GM12873 (cell line): ENCODE data around the gene BRIP1.

Experiments used
- CTCF ChIP-seq: IDR thresholded peaks from 2 replicates; pipeline ENCODE4 v1.5.1; 2012; ENCODE audit warnings: low read depth, mild to moderate bottlenecking, moderate library complexity, low read length, control low read depth; ENCODE audit not compliant: insufficient read depth; ENCODE audit errors: missing control alignments

Gene BRIP1

DNA sequence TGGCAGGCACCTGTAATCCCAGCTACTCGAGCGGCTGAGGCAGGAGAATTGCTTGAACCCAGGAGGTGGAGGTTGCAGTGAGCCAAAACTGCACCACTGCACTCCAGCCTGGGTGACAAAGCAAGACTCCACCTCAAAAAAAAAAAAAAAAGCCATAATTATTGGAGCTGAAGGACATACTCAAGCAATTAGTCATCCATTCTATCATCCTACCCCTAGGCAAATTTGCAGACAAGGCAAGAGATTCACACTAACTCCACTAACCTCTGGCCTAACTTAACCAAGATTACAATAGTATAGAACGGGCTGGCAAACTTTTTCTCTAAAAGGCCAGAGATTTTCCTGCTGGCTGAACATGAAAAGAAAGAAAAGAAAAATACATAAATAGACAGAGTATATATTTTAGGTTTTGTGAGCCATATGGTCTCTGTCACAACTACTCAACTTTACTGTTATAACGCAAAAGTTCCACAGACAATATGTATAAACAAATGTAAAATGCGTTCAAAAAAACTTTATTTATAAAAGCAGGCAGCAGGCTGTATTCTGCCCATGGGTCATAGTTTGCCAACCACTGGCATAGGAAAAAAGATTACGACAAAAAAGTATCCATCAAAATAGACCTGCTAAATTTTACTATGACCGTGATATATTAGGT lies 29.7 kb downstream of the BRIP1 start:
- TF ChIP-seq CTCF: no peak

DNA sequence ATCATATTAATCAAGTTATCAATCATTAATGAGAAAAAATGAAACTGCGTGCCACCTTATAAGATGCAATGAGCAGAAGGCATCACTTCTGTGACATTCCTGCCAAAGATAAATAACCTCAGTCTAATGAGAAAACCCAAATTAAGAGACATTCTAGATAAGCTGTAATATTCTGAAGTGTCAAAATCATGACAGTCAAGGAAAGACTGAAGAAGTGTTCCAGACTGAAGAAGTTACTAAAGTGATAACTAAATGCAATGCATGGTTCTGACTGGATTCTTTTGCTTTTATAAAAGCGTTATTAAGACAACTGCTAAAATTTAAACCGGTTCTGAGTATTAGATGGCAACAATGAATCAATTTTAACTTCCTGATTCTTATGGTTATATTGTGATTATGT lies 30.9 kb downstream of the BRIP1 start:
- no peak for TF ChIP-seq CTCF

DNA sequence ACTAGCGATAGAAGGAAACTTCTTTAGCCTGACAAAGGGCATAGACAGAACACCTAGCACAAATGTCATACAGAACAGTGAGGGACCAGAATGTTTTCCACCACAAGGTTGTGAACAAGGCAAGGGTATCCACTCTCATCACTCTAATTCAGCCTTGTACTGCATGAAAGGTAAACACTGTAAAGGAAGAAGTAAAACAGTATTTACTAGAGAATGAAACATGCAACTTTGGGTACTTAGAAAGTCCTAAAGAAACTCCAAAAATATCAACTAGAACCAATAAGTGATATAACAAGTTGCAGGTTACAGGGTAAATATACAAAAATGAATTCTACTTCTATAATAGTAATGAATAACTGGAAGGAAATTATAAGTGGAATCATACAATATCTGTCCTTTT lies 32.2 kb downstream of the BRIP1 start:
- TF ChIP-seq CTCF: no peak

GRCh38 chr17:61828694-61829093 lies 34.6 kb downstream of the BRIP1 start:
- no peak for TF ChIP-seq CTCF

DNA sequence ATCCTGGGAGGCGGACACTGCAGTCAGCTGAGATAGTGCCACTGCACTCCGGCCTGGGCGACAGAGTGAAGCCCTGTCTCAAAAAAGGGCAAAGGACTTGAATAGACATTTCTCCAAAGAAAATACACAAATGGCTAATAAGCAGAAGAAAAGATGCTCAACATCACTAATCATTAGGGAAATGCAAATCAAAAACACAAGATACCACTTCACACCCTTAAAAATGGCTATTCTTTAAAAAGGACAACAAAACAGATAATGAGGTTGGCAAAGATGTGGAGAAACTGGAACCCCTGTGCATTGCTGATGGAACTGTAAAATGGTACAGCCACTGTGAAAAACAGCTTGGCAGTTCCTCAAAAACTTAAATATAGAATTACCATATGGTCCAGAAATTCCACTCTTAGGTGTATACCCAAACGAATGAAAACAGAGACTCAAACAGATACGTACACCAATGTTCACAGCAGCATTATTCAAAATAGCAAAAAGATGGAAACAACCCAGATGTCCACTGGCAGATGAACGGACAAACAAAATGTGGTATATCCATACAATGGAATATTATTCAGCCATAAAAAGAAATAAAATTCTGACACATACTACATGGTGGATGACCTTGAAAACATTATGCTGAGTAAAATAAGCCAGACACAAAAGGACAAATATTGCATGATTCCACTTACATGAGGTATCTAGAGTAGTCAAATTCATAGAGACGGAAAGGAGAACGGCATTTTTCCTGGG lies 35.5 kb downstream of the BRIP1 start:
- TF ChIP-seq CTCF: no peak

DNA sequence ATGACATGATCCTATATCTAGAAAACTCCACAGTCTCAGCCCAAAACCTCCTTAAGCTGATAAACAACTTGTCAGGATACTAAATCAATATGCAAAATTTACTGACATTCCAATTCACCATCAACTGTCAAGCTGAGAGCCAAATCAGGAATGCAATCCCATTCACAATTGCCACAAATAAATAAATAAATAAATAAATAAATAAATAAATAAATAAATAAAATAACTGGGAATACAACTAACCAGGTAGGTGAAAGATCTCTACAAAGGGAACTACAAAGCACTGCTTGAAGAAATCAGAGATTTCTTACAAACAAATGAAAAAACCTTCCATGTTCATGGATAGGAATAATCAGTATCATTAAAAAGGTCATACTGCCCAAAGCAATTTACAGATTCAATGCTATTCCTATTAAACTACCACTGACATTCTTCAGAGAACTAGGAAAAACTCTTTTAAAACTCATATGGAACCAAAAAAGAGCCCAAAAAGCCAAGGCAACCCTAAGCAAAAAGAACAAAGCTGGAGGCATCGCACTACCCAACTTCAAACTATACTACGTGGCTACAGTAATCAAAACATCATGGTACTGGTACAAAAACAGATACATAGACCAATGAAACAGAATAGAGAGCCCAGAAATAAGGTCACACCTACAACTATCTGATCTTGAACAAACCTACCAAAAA lies 37.7 kb downstream of the BRIP1 start:
- TF ChIP-seq CTCF: no peak
